Osteoblast (primary cell): Measurements from ENCODE around the gene MED7. TPM values are rescaled to one million over a fixed set of nuclear protein-coding genes. Genes with fewer than 3 reads are reported as not detected.

Experiments
- DNase-seq: peaks from one replicate; pipeline ENCODE4 v3.0.0; 2011; ENCODE audit warnings: low spot score, mixed read lengths; ENCODE audit not compliant: insufficient read length; ENCODE audit errors: missing footprints
- H2AFZ ChIP-seq: 2 replicates; pipeline ENCODE4 v1.6.0; 2011; ENCODE audit warnings: mild to moderate bottlenecking, low read length
- H3K27ac ChIP-seq: 2 replicates; pipeline ENCODE4 v1.5.1; 2011; ENCODE audit warnings: mild to moderate bottlenecking, low read depth, low read length, moderate library complexity
- H3K27me3 ChIP-seq: 2 replicates; pipeline ENCODE4 v1.6.0; 2012; ENCODE audit warnings: mild to moderate bottlenecking, control low read depth, inconsistent platforms, low read length, moderate library complexity; ENCODE audit not compliant: insufficient read depth
- H3K36me3 ChIP-seq: 2 replicates; pipeline ENCODE4 v1.5.1; 2011; ENCODE audit warnings: mild to moderate bottlenecking, low read length, control low read depth, moderate library complexity; ENCODE audit not compliant: insufficient read depth
- H3K4me1 ChIP-seq: 2 replicates; pipeline ENCODE4 v1.5.1; 2011; ENCODE audit warnings: mild to moderate bottlenecking, low read length, control low read depth, moderate library complexity; ENCODE audit not compliant: insufficient read depth
- H3K4me2 ChIP-seq: 2 replicates; pipeline ENCODE4 v1.6.0; 2011; ENCODE audit warnings: mild to moderate bottlenecking, low read length; ENCODE audit not compliant: insufficient read depth
- H3K4me3 ChIP-seq: fragments of 200-600 bp; sonication (generic); 3 replicates; pipeline ENCODE4 v1.5.1; 2012; ENCODE audit warnings: mild to moderate bottlenecking, low read length, inconsistent platforms; ENCODE audit not compliant: insufficient read depth
- H3K79me2 ChIP-seq: 2 replicates; pipeline ENCODE4 v1.6.0; 2012; ENCODE audit warnings: mild to moderate bottlenecking, low read length, control low read depth, inconsistent platforms; ENCODE audit not compliant: insufficient read depth
- H3K9me3 ChIP-seq: 2 replicates; pipeline ENCODE4 v1.5.1; 2011; ENCODE audit warnings: low read depth, low read length, control low read depth
- H4K20me1 ChIP-seq: 2 replicates; pipeline ENCODE4 v1.6.0; 2012; ENCODE audit warnings: mild to moderate bottlenecking, low read length, control low read depth; ENCODE audit not compliant: insufficient read depth
- CTCF ChIP-seq: IDR thresholded peaks from 2 replicates; pipeline ENCODE4 v1.5.1; 2011; ENCODE audit warnings: mild to moderate bottlenecking, low read depth, low read length, moderate library complexity; ENCODE audit errors: extremely low read depth
- total RNA-seq: library from RNA; depleted of rRNA; stranded (reverse); fragments of >200 nt; gene quantifications from 2 replicates; pipeline ENCODE4 v1.2.3, GENCODE V29; 2012

MED7 gene
- total RNA-seq, 1 donor, result 11.6 TPM

GRCh38 chr5:157161996-157162395 is 19.3 kb upstream of the MED7 start:
- Histone ChIP-seq H3K4me3 (no peak overlapping the region), H3K79me2 (no peaks in the 10 kb centered on the region), H3K9me3 (no peaks in the 10 kb centered on the region), H3K4me1 (no peaks in the 10 kb centered on the region), H3K27ac (no peak overlapping the region), H2AFZ (no peak overlapping the region), H4K20me1 (no peaks in the 10 kb centered on the region), H3K27me3 (peaks cover 14% of the 10 kb centered on the region), H3K36me3 (no peaks in the 10 kb centered on the region), H3K4me2 (no peak overlapping the region)
- no peak for TF ChIP-seq CTCF
- DNase-seq, result no peak

GRCh38 chr5:157160001-157160400 is 17.3 kb upstream of the MED7 start:
- H3K4me3 ChIP-seq, result no peak overlapping the region
- H4K20me1 ChIP-seq, result no peaks in the 10 kb centered on the region
- H3K4me2 ChIP-seq, result no peak overlapping the region
- no peak for DNase-seq
- H3K4me1 ChIP-seq, result no peaks in the 10 kb centered on the region
- H3K79me2 ChIP-seq, result no peaks in the 10 kb centered on the region
- H2AFZ ChIP-seq, result no peak overlapping the region
- no peaks in the 10 kb centered on the region for H3K9me3 ChIP-seq
- no peaks in the 10 kb centered on the region for H3K36me3 ChIP-seq
- TF ChIP-seq CTCF, result no peak
- no peak overlapping the region for H3K27ac ChIP-seq
- H3K27me3 ChIP-seq, result peaks cover 23% of the 10 kb centered on the region

GRCh38 chr5:157159209-157159751 is 16.6 kb upstream of the MED7 start:
- peaks cover 26% of the 10 kb centered on the region for H3K27me3 ChIP-seq
- H3K4me2 ChIP-seq, result no peak overlapping the region
- H2AFZ ChIP-seq, result no peak overlapping the region
- H3K27ac ChIP-seq, result no peak overlapping the region
- no peaks in the 10 kb centered on the region for H4K20me1 ChIP-seq
- no peaks in the 10 kb centered on the region for H3K36me3 ChIP-seq
- H3K79me2 ChIP-seq, result no peaks in the 10 kb centered on the region
- no peak for DNase-seq
- TF ChIP-seq CTCF, result no peak
- H3K4me3 ChIP-seq, result no peak overlapping the region
- H3K4me1 ChIP-seq, result no peaks in the 10 kb centered on the region
- no peaks in the 10 kb centered on the region for H3K9me3 ChIP-seq

GRCh38 chr5:157157293-157157891 is 14.7 kb upstream of the MED7 start:
- H2AFZ ChIP-seq, result no peak overlapping the region
- H3K4me2 ChIP-seq, result no peak overlapping the region
- no peak overlapping the region for H3K27ac ChIP-seq
- no peaks in the 10 kb centered on the region for H3K9me3 ChIP-seq
- H3K79me2 ChIP-seq, result no peaks in the 10 kb centered on the region
- no peak for DNase-seq
- no peaks in the 10 kb centered on the region for H4K20me1 ChIP-seq
- TF ChIP-seq CTCF, result no peak
- no peaks in the 10 kb centered on the region for H3K36me3 ChIP-seq
- peaks cover 21% of the 10 kb centered on the region for H3K27me3 ChIP-seq
- no peak overlapping the region for H3K4me3 ChIP-seq
- H3K4me1 ChIP-seq, result no peaks in the 10 kb centered on the region
